NB4 (cell line): ENCODE results near the gene SCNN1B.

ENCODE experiments used
- CTCF ChIP-seq: IDR thresholded peaks from one replicate; pipeline ENCODE4 v1.5.1; 2012; ENCODE audit warnings: low read depth, low read length
- MYC ChIP-seq: IDR thresholded peaks from 2 replicates; pipeline ENCODE4 v1.6.1; 2011; ENCODE audit warnings: low read depth, low read length
- POLR2A ChIP-seq: IDR thresholded peaks from 2 replicates; pipeline ENCODE4 v1.6.1; 2011; ENCODE audit warnings: mild to moderate bottlenecking; ENCODE audit not compliant: insufficient read length; ENCODE audit errors: extremely low read depth

- TF ChIP-seq POLR2A, result no peak
- no peak for TF ChIP-seq CTCF
- TF ChIP-seq MYC, result no peak
Measured at GRCh38 chr16:23310744-23311143, 8.6 kb downstream of the SCNN1B start.
